Stimulated activated CD4-positive, alpha-beta T cell treated with anti-CD3 and anti-CD28 coated beads, Interleukin-4, amount 100 ng/mL, for 4 hours (primary cell): Measurements from ENCODE around the gene ADAMTS16.

Experiments used
- DNase-seq, 2 experiments: peaks; one replicate each; pipeline ENCODE4 v3.0.0-alpha.2; 2020

ADAMTS16 gene

GRCh38 chr5:5350101-5350500, 210.0 kb downstream of the ADAMTS16 start:
- no peak for DNase-seq

GRCh38 chr5:5351288-5351979, 211.3 kb downstream of the ADAMTS16 start:
- no peak for DNase-seq

- no peak for DNase-seq
Observed at GRCh38 chr5:5352675-5353074, 212.5 kb downstream of the ADAMTS16 start.

GRCh38 chr5:5353681-5354080, 213.6 kb downstream of the ADAMTS16 start:
- DNase-seq: no peak

GRCh38 chr5:5356765-5357164, 216.6 kb downstream of the ADAMTS16 start:
- no peak for DNase-seq

GRCh38 chr5:5359618-5360017, 219.5 kb downstream of the ADAMTS16 start:
- no peak for DNase-seq

GRCh38 chr5:5360363-5360940, 220.3 kb downstream of the ADAMTS16 start:
- DNase-seq: no peak

GRCh38 chr5:5360941-5361520, 220.9 kb downstream of the ADAMTS16 start:
- no peak for DNase-seq

- no peak for DNase-seq
Observed at GRCh38 chr5:5363045-5363444, 222.9 kb downstream of the ADAMTS16 start.

- DNase-seq: no peak
Observed at GRCh38 chr5:5364932-5365331, 224.8 kb downstream of the ADAMTS16 start.

- no peak for DNase-seq
Observed at GRCh38 chr5:5367739-5368138, 227.6 kb downstream of the ADAMTS16 start.

GRCh38 chr5:5369051-5369605, 229.0 kb downstream of the ADAMTS16 start:
- DNase-seq: no peak
